Natural killer cell (primary cell): Measurements from ENCODE around the gene AHNAK2. TPM values are rescaled to one million over a fixed set of nuclear protein-coding genes. Genes with fewer than 3 reads are reported as not detected.

Source experiments
- ATAC-seq, 3 donors: fragments of 150-1000 bp in 2 of 3; fragments of 200-7000 bp in 1 of 3; cut with Tn5 transposase; 1 replicate in 1 of 3; 2 replicates in 2 of 3; pipeline ENCODE4 v1.10.0; 2021; ENCODE audit warnings: mild to moderate bottlenecking in 2 of 3, moderate library complexity in 2 of 3
- DNase-seq, 2 donors: peaks; one replicate each; pipeline versions ENCODE4 v3.0.0 to v3.0.0-alpha.2; 2013 to 2021; ENCODE audit warnings: mixed read lengths in 1 of 2
- H3K27ac ChIP-seq: one replicate; pipeline ENCODE4 v1.5.1; 2013; ENCODE audit warnings: mild to moderate bottlenecking, low read length
- H3K27me3 ChIP-seq: one replicate; pipeline ENCODE4 v1.6.1; 2013; ENCODE audit warnings: low read length; ENCODE audit not compliant: control insufficient read depth, insufficient read depth
- H3K36me3 ChIP-seq: one replicate; pipeline ENCODE4 v1.6.1; 2013; ENCODE audit warnings: low read length; ENCODE audit not compliant: control insufficient read depth, insufficient read depth
- H3K4me1 ChIP-seq: one replicate; pipeline ENCODE4 v1.6.1; 2013; ENCODE audit warnings: low read length; ENCODE audit not compliant: control insufficient read depth, insufficient read depth
- H3K4me3 ChIP-seq: one replicate; pipeline ENCODE4 v1.5.1; 2013; ENCODE audit warnings: low read length
- H3K9me3 ChIP-seq: one replicate; pipeline ENCODE4 v1.6.1; 2013; ENCODE audit warnings: low read length; ENCODE audit not compliant: control insufficient read depth, insufficient read depth
- H3K27ac Mint-ChIP-seq, 2 donors: one replicate each; pipeline ENCODE4 v1.8.0; 2022; ENCODE audit warnings: mild to moderate bottlenecking in 2 of 2, mixed read lengths in 2 of 2, moderate library complexity in 1 of 2
- H3K27me3 Mint-ChIP-seq, 2 donors: one replicate each; pipeline ENCODE4 v1.8.0; 2022; ENCODE audit warnings: low read depth in 2 of 2, mixed read lengths in 2 of 2
- H3K36me3 Mint-ChIP-seq: one replicate; pipeline ENCODE4 v1.8.0; 2022; ENCODE audit warnings: mixed read lengths
- H3K4me1 Mint-ChIP-seq, 2 donors: one replicate each; pipeline ENCODE4 v1.8.0; 2022; ENCODE audit warnings: mixed read lengths in 2 of 2
- H3K4me3 Mint-ChIP-seq: one replicate; pipeline ENCODE4 v1.8.0; 2022; ENCODE audit warnings: mild to moderate bottlenecking, moderate library complexity, mixed read lengths
- H3K9me3 Mint-ChIP-seq, 2 donors: one replicate each; pipeline ENCODE4 v1.8.0; 2022; ENCODE audit warnings: mixed read lengths in 2 of 2
- WGBS: methylation state at CpG from one replicate; pipeline ENCODE4 v1.1.7; 2013; ENCODE audit warnings: missing lambda C conversion rate; ENCODE audit not compliant: insufficient coverage; 5-methylcytosine and 5-hydroxymethylcytosine counted together
- intact Hi-C: fragments of 100-400 bp; cut with micrococcal nuclease; formaldehyde crosslinking; loops from one replicate; pipeline ENCODE4 v1.14.2; 2022
- total RNA-seq, 4 donors: library from RNA; stranded (reverse); fragments of 120-200 nt in 1 of 4; gene quantifications; one replicate each; pipeline versions ENCODE4 v1.2.3 to v1.2.4, GENCODE V29; 2013 to 2022
- TF ChIP-seq, protein P1 (sequence below): fragments of 200-600 bp; IDR thresholded peaks from one replicate; pipeline ENCODE4 v1.8.0; 2022; ENCODE audit warnings: antibody characterized with exemption

AHNAK2 gene
- total RNA-seq, 3 donors from 2014 or later (not counting 1 experiment from before 2014, with no cell fraction given) = 0.05 TPM; not detected in 2

DNA sequence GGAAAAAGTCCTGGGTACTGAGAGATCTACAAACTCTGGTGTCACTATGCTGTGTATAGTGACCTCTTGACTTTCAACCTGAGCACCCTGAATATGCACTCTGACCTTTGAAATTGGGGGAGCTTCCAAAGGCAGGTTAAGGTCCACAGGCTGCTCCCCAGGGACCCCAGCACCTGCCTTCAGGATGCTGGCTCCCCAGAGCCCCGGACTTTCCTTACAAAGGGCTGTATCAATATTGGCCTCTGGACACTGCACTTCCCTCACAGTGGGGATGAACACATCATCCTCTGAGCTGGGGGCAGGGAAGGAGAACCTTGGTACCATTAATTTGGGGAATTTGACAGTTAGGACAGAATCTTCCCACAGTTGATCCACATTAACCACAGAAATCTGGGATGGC lies 39.2 kb downstream of the AHNAK2 start:
- Mint-ChIP-seq H3K9me3 (no peaks in the 10 kb centered on the region), H3K36me3 (no peaks in the 10 kb centered on the region), H3K4me1 (peaks cover 0 to 5% of the 10 kb centered on the region in 2 donors), H3K27me3 (peaks cover 12 to 28% of the 10 kb centered on the region in 2 donors), H3K27ac (no peak overlapping the region), H3K4me3 (no peak overlapping the region)
- 77% methylated on average over 1 of the region's 1 CpG for WGBS
- no peaks in the 10 kb centered on the region for H3K36me3 ChIP-seq
- peaks cover 5% of the 10 kb centered on the region for H3K27me3 ChIP-seq
- DNase-seq (no peak), ATAC-seq (no peak)
- intact Hi-C loops = no loop called here
- no peak overlapping the region for H3K4me3 ChIP-seq
- TF ChIP-seq, protein P1, sequence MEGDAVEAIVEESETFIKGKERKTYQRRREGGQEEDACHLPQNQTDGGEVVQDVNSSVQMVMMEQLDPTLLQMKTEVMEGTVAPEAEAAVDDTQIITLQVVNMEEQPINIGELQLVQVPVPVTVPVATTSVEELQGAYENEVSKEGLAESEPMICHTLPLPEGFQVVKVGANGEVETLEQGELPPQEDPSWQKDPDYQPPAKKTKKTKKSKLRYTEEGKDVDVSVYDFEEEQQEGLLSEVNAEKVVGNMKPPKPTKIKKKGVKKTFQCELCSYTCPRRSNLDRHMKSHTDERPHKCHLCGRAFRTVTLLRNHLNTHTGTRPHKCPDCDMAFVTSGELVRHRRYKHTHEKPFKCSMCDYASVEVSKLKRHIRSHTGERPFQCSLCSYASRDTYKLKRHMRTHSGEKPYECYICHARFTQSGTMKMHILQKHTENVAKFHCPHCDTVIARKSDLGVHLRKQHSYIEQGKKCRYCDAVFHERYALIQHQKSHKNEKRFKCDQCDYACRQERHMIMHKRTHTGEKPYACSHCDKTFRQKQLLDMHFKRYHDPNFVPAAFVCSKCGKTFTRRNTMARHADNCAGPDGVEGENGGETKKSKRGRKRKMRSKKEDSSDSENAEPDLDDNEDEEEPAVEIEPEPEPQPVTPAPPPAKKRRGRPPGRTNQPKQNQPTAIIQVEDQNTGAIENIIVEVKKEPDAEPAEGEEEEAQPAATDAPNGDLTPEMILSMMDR = no peak
- H3K27ac ChIP-seq = no peak overlapping the region
- peaks cover 8% of the 10 kb centered on the region for H3K4me1 ChIP-seq
- no peaks in the 10 kb centered on the region for H3K9me3 ChIP-seq

DNA sequence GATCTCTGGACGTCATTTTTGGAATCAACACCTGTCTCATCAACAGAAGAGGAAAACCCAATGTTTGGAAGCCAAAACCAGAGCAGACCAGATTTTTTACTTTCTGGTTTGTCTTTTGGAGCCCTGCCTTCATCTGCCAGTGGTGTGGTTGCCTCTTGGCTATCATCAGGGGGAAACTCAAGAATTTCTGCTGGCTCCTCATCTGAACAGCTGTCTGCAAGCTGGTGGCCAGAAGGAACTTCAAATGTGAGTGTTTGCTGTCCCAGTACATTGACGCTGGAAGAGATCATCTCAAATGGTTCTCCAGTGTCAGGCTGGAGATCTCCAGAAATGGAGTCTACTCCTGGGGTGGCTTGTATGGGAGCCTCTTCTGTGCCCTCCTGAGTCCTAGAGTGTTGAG lies 39.7 kb downstream of the AHNAK2 start:
- H3K27ac Mint-ChIP-seq = no peak overlapping the region
- peaks cover 12 to 28% of the 10 kb centered on the region in 2 donors for H3K27me3 Mint-ChIP-seq
- peaks cover 8% of the 10 kb centered on the region for H3K4me1 ChIP-seq
- no peaks in the 10 kb centered on the region for H3K36me3 Mint-ChIP-seq
- ATAC-seq (no peak), DNase-seq (no peak)
- intact Hi-C loops = no loop called here
- H3K9me3 ChIP-seq = no peaks in the 10 kb centered on the region
- peaks cover 0 to 5% of the 10 kb centered on the region in 2 donors for H3K4me1 Mint-ChIP-seq
- H3K4me3 ChIP-seq = no peak overlapping the region
- 73% methylated on average over 2 of the region's 2 CpGs for WGBS
- no peak overlapping the region for H3K4me3 Mint-ChIP-seq
- no peaks in the 10 kb centered on the region for H3K36me3 ChIP-seq
- TF ChIP-seq, protein P1 = no peak
- H3K27ac ChIP-seq = no peak overlapping the region
- H3K27me3 ChIP-seq = peaks cover 5% of the 10 kb centered on the region
- no peaks in the 10 kb centered on the region for H3K9me3 Mint-ChIP-seq

DNA sequence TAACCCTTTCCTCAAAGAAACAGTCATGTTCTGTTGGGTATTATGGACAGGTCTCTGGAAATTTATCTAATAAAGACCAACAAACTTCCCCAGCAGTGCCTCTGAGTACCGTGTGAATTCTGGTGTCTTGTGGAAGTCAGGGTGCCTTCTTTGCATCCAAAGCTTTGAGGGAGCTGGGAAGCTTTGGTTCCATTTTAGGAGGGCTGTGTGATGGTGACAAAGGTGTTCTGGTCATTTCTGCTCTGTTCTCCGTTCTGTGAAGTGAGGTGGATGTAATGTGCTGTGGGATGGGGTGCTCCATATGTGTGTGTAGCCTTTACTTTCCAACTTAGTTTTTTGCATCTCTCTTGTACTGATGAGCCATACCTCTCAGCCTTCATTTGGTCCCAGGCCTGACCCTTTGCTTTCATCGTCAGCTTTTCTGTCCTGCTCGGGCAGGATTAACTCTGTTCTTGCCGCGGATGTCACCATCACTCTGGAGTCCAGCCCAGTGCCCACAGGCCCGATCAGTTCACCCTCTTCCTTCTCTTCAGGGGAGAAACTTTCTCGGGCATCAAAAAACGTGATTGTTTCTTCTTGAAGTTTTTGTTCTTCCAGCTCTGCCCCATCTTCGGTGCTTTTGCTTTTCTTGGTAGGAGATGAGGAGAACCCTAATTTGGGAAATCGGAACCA lies 40.3 kb downstream of the AHNAK2 start:
- no peaks in the 10 kb centered on the region for H3K9me3 ChIP-seq
- ATAC-seq = no peak
- Mint-ChIP-seq H3K9me3 (no peaks in the 10 kb centered on the region), H3K27me3 (peaks cover 12 to 28% of the 10 kb centered on the region in 2 donors), H3K36me3 (no peaks in the 10 kb centered on the region), H3K27ac (no peak overlapping the region), H3K4me3 (no peak overlapping the region), H3K4me1 (peaks cover 0 to 5% of the 10 kb centered on the region in 2 donors)
- H3K4me3 ChIP-seq = no peak overlapping the region
- TF ChIP-seq, protein P1 = no peak
- DNase-seq = no peak
- 76% methylated on average over 11 of the region's 11 CpGs for WGBS
- intact Hi-C loops = no loop called here
- peaks cover 5% of the 10 kb centered on the region for H3K27me3 ChIP-seq
- no peaks in the 10 kb centered on the region for H3K36me3 ChIP-seq
- no peak overlapping the region for H3K27ac ChIP-seq
- H3K4me1 ChIP-seq = peaks cover 11% of the 10 kb centered on the region

DNA sequence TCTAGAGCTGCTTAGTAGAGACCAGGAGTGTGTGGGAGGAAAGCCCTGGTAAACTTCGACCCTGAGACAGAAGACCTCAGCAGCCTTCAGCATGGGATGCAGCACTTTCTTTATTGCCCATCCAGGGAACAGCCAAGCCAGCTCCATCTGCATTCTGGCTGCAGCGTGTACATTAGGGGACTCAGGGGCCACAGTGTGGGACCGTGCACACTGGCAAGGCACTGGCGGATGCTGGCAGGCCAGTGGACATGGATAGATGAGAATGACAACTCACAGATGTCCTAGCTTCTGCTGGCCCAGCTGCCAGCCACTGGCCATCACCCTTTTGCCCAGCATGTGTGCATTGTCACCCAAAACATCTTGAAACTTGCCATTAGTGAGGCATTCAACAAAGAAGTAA lies 41.0 kb downstream of the AHNAK2 start:
- TF ChIP-seq, protein P1 = no peak
- H3K4me1 Mint-ChIP-seq = peaks cover 0 to 5% of the 10 kb centered on the region in 2 donors
- no peaks in the 10 kb centered on the region for H3K9me3 Mint-ChIP-seq
- H3K4me3 Mint-ChIP-seq = no peak overlapping the region
- no peak overlapping the region for H3K27ac Mint-ChIP-seq
- ATAC-seq = no peak
- Histone ChIP-seq H3K36me3 (no peaks in the 10 kb centered on the region), H3K27ac (no peak overlapping the region), H3K4me3 (no peak overlapping the region), H3K9me3 (no peaks in the 10 kb centered on the region), H3K27me3 (peaks cover 5% of the 10 kb centered on the region), H3K4me1 (peaks cover 12% of the 10 kb centered on the region)
- no peak for DNase-seq
- H3K27me3 Mint-ChIP-seq = peaks cover 12 to 28% of the 10 kb centered on the region in 2 donors
- 83% methylated on average over 4 of the region's 4 CpGs for WGBS
- intact Hi-C loops = no loop called here
- H3K36me3 Mint-ChIP-seq = no peaks in the 10 kb centered on the region
